Bronchial epithelial cell (primary cell): ENCODE results near the gene ROR2. TPM values are rescaled to one million over a fixed set of nuclear protein-coding genes. Genes with fewer than 3 reads are reported as not detected.
A peak's percentile ranks its signal among the peaks of the same experiment; 100 is the strongest.

Source experiments
- DNase-seq: peaks from one replicate; pipeline ENCODE4 v3.0.0-alpha.2; 2010; ENCODE audit warnings: low read depth
- FAIRE-seq: peaks from 2 replicates; lab custom pipeline; 2011; peaks lifted over from hg19 to GRCh38; lab: Jason Lieb, UNC
- H3K27me3 ChIP-seq: 2 replicates; pipeline ENCODE4 v1.5.1; 2011; ENCODE audit warnings: low read length; ENCODE audit not compliant: control insufficient read depth, insufficient read depth
- H3K36me3 ChIP-seq: 2 replicates; pipeline ENCODE4 v1.5.1; 2011; ENCODE audit warnings: low read length; ENCODE audit not compliant: control insufficient read depth, insufficient read depth
- H3K4me3 ChIP-seq: 2 replicates; pipeline ENCODE4 v1.5.1; 2011; ENCODE audit warnings: mild to moderate bottlenecking, low read depth, low read length, control low read depth
- total RNA-seq: library from RNA; depleted of rRNA; stranded (reverse); fragments of >200 nt; gene quantifications from 2 replicates; pipeline ENCODE4 v1.2.1, GENCODE V29; 2014
- TF ChIP-seq, protein P1 (sequence below): IDR thresholded peaks from 2 replicates; pipeline ENCODE4 v1.5.1; 2011; ENCODE audit warnings: mild to moderate bottlenecking, moderate library complexity, low read length, control low read depth, inconsistent platforms; ENCODE audit not compliant: insufficient read depth, severe bottlenecking

ROR2 gene
- total RNA-seq, 1 donor from 2014 or later: 0.26 TPM

GRCh38 chr9:91606255-91606995 is 343.6 kb downstream of the ROR2 start:
- FAIRE-seq: peak; percentile 97
- Histone ChIP-seq H3K36me3 (no peaks in the 10 kb centered on the region), H3K4me3 (no peak overlapping the region), H3K27me3 (no peaks in the 10 kb centered on the region)
- TF ChIP-seq, protein P1, sequence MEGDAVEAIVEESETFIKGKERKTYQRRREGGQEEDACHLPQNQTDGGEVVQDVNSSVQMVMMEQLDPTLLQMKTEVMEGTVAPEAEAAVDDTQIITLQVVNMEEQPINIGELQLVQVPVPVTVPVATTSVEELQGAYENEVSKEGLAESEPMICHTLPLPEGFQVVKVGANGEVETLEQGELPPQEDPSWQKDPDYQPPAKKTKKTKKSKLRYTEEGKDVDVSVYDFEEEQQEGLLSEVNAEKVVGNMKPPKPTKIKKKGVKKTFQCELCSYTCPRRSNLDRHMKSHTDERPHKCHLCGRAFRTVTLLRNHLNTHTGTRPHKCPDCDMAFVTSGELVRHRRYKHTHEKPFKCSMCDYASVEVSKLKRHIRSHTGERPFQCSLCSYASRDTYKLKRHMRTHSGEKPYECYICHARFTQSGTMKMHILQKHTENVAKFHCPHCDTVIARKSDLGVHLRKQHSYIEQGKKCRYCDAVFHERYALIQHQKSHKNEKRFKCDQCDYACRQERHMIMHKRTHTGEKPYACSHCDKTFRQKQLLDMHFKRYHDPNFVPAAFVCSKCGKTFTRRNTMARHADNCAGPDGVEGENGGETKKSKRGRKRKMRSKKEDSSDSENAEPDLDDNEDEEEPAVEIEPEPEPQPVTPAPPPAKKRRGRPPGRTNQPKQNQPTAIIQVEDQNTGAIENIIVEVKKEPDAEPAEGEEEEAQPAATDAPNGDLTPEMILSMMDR: no peak
- no peak for DNase-seq

GRCh38 chr9:91604451-91605179 is 345.4 kb downstream of the ROR2 start:
- peak; percentile 41 for DNase-seq
- H3K4me3 ChIP-seq: no peak overlapping the region
- TF ChIP-seq, protein P1: no peak
- no peaks in the 10 kb centered on the region for H3K27me3 ChIP-seq
- no peaks in the 10 kb centered on the region for H3K36me3 ChIP-seq
- FAIRE-seq: no peak

- H3K4me3 ChIP-seq: no peak overlapping the region
- DNase-seq: no peak
- FAIRE-seq: no peak
- TF ChIP-seq, protein P1: no peak
- no peaks in the 10 kb centered on the region for H3K27me3 ChIP-seq
- H3K36me3 ChIP-seq: no peaks in the 10 kb centered on the region
Observed at GRCh38 chr9:91603932-91604331, 346.1 kb downstream of the ROR2 start.

GRCh38 chr9:91599564-91599963 is 350.5 kb downstream of the ROR2 start:
- Histone ChIP-seq H3K27me3 (no peaks in the 10 kb centered on the region), H3K36me3 (no peaks in the 10 kb centered on the region), H3K4me3 (no peak overlapping the region)
- DNase-seq: no peak
- TF ChIP-seq, protein P1: no peak
- no peak for FAIRE-seq

- FAIRE-seq (no peak), DNase-seq (no peak)
- Histone ChIP-seq H3K27me3 (peaks cover 3% of the 10 kb centered on the region), H3K4me3 (no peak overlapping the region), H3K36me3 (no peaks in the 10 kb centered on the region)
- TF ChIP-seq, protein P1: no peak
Observed at GRCh38 chr9:91591627-91592026, 358.4 kb downstream of the ROR2 start.
